Measurements from ENCODE around the gene ARHGEF28. TPM values are rescaled to one million over a fixed set of nuclear protein-coding genes. Genes with fewer than 3 reads are reported as not detected.

The ARHGEF28 gene
- total RNA-seq, 1 donor from 2014 or later: 0.93 TPM

DNA sequence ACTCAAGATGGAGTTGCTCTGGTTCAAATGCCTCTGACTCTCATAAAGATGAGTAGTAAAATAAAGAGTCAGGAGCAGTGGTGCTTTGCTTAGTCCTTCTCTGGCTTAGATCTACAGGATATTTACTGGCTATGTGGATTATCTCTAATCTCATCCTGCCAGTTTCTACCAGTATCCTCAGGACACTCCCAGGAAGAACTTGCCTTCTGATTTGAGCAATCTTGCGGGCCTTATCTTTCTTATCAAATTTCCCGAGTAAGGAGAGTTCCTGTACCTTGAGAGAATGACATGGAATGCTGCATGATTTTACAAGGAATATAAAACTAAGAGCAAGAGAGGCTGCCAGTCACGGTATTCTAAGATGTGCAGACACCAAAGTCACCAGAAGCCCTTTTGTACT is 364.0 kb downstream of the ARHGEF28 start:
- Mint-ChIP-seq H3K27ac (ENCODE audit: unreplicated experiment) (no peak overlapping the region), H3K27me3 (ENCODE audit: low read depth) (no peaks in the 10 kb centered on the region), H3K4me1 (peaks cover 4% of the 10 kb centered on the region), H3K36me3 (ENCODE audit: low read depth) (no peaks in the 10 kb centered on the region), H3K9me3 (peaks cover 7% of the 10 kb centered on the region), H3K4me3 (no peak overlapping the region)
- no peak for DNase-seq (ENCODE audit: low read depth, low spot score)
- TF ChIP-seq, protein P1, sequence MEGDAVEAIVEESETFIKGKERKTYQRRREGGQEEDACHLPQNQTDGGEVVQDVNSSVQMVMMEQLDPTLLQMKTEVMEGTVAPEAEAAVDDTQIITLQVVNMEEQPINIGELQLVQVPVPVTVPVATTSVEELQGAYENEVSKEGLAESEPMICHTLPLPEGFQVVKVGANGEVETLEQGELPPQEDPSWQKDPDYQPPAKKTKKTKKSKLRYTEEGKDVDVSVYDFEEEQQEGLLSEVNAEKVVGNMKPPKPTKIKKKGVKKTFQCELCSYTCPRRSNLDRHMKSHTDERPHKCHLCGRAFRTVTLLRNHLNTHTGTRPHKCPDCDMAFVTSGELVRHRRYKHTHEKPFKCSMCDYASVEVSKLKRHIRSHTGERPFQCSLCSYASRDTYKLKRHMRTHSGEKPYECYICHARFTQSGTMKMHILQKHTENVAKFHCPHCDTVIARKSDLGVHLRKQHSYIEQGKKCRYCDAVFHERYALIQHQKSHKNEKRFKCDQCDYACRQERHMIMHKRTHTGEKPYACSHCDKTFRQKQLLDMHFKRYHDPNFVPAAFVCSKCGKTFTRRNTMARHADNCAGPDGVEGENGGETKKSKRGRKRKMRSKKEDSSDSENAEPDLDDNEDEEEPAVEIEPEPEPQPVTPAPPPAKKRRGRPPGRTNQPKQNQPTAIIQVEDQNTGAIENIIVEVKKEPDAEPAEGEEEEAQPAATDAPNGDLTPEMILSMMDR (conservative IDR thresholded peaks at IDR 0.05): no peak

Other genes starting within 250 kb of the ARHGEF28 start
- gene FOXD1, start 177.4 kb upstream of the ARHGEF28 start, total RNA-seq: 0.28 and 0.39 TPM in 2 replicates
- gene BTF3, start 127.8 kb upstream of the ARHGEF28 start, total RNA-seq: 589 and 641 TPM in 2 replicates
- 14.0 and 17.1 TPM in 2 replicates for gene ANKRA2, start 60.6 kb upstream of the ARHGEF28 start, total RNA-seq
- 31.2 and 32.4 TPM in 2 replicates for gene UTP15, start 60.5 kb upstream of the ARHGEF28 start, total RNA-seq

Measured in neural crest cell (in vitro differentiated cells).